ENCODE results near the gene DLGAP4. TPM values are rescaled to one million over a fixed set of nuclear protein-coding genes. Genes with fewer than 3 reads are reported as not detected.
A peak's percentile ranks its signal among the peaks of the same experiment; 100 is the strongest.
"Not testable (repeated sequence)": the region's sequence is repeated elsewhere in the genome, so short reads cannot be mapped to it uniquely, and the experiment has no call there.

Gene DLGAP4
- total RNA-seq, 2 donors from 2014 or later = 30.6 to 38.3 TPM

GRCh38 chr20:36465109-36466080 is 159.3 kb downstream of the DLGAP4 start:
- peak; percentile 51 to 55 for ATAC-seq (replicated peaks in 1 of 2)
- Mint-ChIP-seq H3K4me3 (peak overlapping the region; percentile 67 to 98), H3K36me3 (ENCODE audit: insufficient read depth in 2 of 2) (peaks cover 0 to 6% of the 10 kb centered on the region in 2 donors), H3K27ac (peak overlapping the region; percentile 85), H3K4me1 (ENCODE audit: low read depth) (peaks cover 76% of the 10 kb centered on the region), H3K9me3 (no peaks in the 10 kb centered on the region), H3K27me3 (ENCODE audit: low read depth) (no peaks in the 10 kb centered on the region)
- peak; percentile 56 to 63 for DNase-seq

GRCh38 chr20:36466089-36466488 is 159.9 kb downstream of the DLGAP4 start:
- DNase-seq = peak in 1 of 2 donors; percentile 22
- H3K27ac Mint-ChIP-seq = peak overlapping the region; percentile 85
- H3K36me3 Mint-ChIP-seq (ENCODE audit: insufficient read depth in 2 of 2) = peaks cover 0 to 6% of the 10 kb centered on the region in 2 donors
- H3K9me3 Mint-ChIP-seq = no peaks in the 10 kb centered on the region
- H3K4me3 Mint-ChIP-seq = peak overlapping the region; percentile 67 to 98
- H3K4me1 Mint-ChIP-seq (ENCODE audit: low read depth) = peaks cover 71% of the 10 kb centered on the region
- no peak for ATAC-seq (replicated peaks in 1 of 2)
- no peaks in the 10 kb centered on the region for H3K27me3 Mint-ChIP-seq (ENCODE audit: low read depth)

- H3K4me1 Mint-ChIP-seq (ENCODE audit: low read depth) = peaks cover 75% of the 10 kb centered on the region
- no peaks in the 10 kb centered on the region for H3K9me3 Mint-ChIP-seq
- ATAC-seq (replicated peaks in 1 of 2) = peak in 1 of 2 donors; percentile 25
- DNase-seq = peak; percentile 30 to 54
- peak overlapping the region; percentile 67 to 98 for H3K4me3 Mint-ChIP-seq
- H3K27me3 Mint-ChIP-seq (ENCODE audit: low read depth) = no peaks in the 10 kb centered on the region
- peaks cover 0 to 1% of the 10 kb centered on the region in 2 donors for H3K36me3 Mint-ChIP-seq (ENCODE audit: insufficient read depth in 2 of 2)
- H3K27ac Mint-ChIP-seq = peak overlapping the region; percentile 67
These were observed 161.2 kb downstream of the DLGAP4 start for GRCh38 chr20:36467076-36467999.

GRCh38 chr20:36468149-36469000 is 162.2 kb downstream of the DLGAP4 start:
- Mint-ChIP-seq H3K36me3 (ENCODE audit: insufficient read depth in 2 of 2) (no peaks in the 10 kb centered on the region), H3K4me3 (peak overlapping the region in 1 of 2 donors; percentile 1), H3K4me1 (ENCODE audit: low read depth) (peaks cover 73% of the 10 kb centered on the region), H3K27ac (no peak overlapping the region), H3K9me3 (no peaks in the 10 kb centered on the region), H3K27me3 (ENCODE audit: low read depth) (no peaks in the 10 kb centered on the region)
- DNase-seq (no peak), ATAC-seq (replicated peaks in 1 of 2) (no peak)

GRCh38 chr20:36469973-36470372 is 163.8 kb downstream of the DLGAP4 start:
- no peaks in the 10 kb centered on the region for H3K9me3 Mint-ChIP-seq
- no peaks in the 10 kb centered on the region for H3K36me3 Mint-ChIP-seq (ENCODE audit: insufficient read depth in 2 of 2)
- DNase-seq = no peak
- H3K27ac Mint-ChIP-seq = no peak overlapping the region
- no peak overlapping the region for H3K4me3 Mint-ChIP-seq
- ATAC-seq (replicated peaks in 1 of 2) = no peak
- H3K4me1 Mint-ChIP-seq (ENCODE audit: low read depth) = peaks cover 67% of the 10 kb centered on the region
- no peaks in the 10 kb centered on the region for H3K27me3 Mint-ChIP-seq (ENCODE audit: low read depth)

- Mint-ChIP-seq H3K4me3 (peak overlapping the region; percentile 71 to 84), H3K36me3 (ENCODE audit: insufficient read depth in 2 of 2) (no peaks in the 10 kb centered on the region), H3K27me3 (ENCODE audit: low read depth) (no peaks in the 10 kb centered on the region), H3K4me1 (ENCODE audit: low read depth) (peaks cover 46% of the 10 kb centered on the region), H3K9me3 (no peaks in the 10 kb centered on the region), H3K27ac (peak overlapping the region; percentile 87)
- no peak for DNase-seq
- ATAC-seq (replicated peaks in 1 of 2) = no peak
These were observed 165.9 kb downstream of the DLGAP4 start for GRCh38 chr20:36471885-36472636.

- H3K4me1 Mint-ChIP-seq (ENCODE audit: low read depth) = peaks cover 40% of the 10 kb centered on the region
- H3K9me3 Mint-ChIP-seq = no peaks in the 10 kb centered on the region
These were observed 166.5 kb downstream of the DLGAP4 start for GRCh38 chr20:36472637-36473090.

GRCh38 chr20:36473164-36473563 is 167.0 kb downstream of the DLGAP4 start:
- H3K36me3 Mint-ChIP-seq (ENCODE audit: insufficient read depth in 2 of 2) = no peaks in the 10 kb centered on the region
- ATAC-seq (replicated peaks in 1 of 2) = no peak
- peaks cover 40% of the 10 kb centered on the region for H3K4me1 Mint-ChIP-seq (ENCODE audit: low read depth)
- H3K9me3 Mint-ChIP-seq = no peaks in the 10 kb centered on the region
- DNase-seq = no peak
- no peaks in the 10 kb centered on the region for H3K27me3 Mint-ChIP-seq (ENCODE audit: low read depth)
- H3K4me3 Mint-ChIP-seq = peak overlapping the region in 1 of 2 donors; percentile 42
- H3K27ac Mint-ChIP-seq = peak overlapping the region; percentile 66

More at GRCh38 chr20:36472637-36473090, 166.5 kb downstream of the DLGAP4 start:
- DNase-seq = peak; percentile 32 to 42
- peak overlapping the region; percentile 71 to 84 for H3K4me3 Mint-ChIP-seq
- ATAC-seq (replicated peaks in 1 of 2) = peak; percentile 90 to 93
- H3K27me3 Mint-ChIP-seq (ENCODE audit: low read depth) = no peaks in the 10 kb centered on the region
- H3K27ac Mint-ChIP-seq = peak overlapping the region; percentile 86
- no peaks in the 10 kb centered on the region for H3K36me3 Mint-ChIP-seq (ENCODE audit: insufficient read depth in 2 of 2)

- H3K4me3 Mint-ChIP-seq = no peak overlapping the region
- no peak for ATAC-seq (replicated peaks in 1 of 2)
- H3K9me3 Mint-ChIP-seq = no peaks in the 10 kb centered on the region
- no peak overlapping the region for H3K27ac Mint-ChIP-seq
- no peak for DNase-seq
- no peaks in the 10 kb centered on the region for H3K36me3 Mint-ChIP-seq (ENCODE audit: insufficient read depth in 2 of 2)
- H3K4me1 Mint-ChIP-seq (ENCODE audit: low read depth) = peaks cover 46% of the 10 kb centered on the region
- no peaks in the 10 kb centered on the region for H3K27me3 Mint-ChIP-seq (ENCODE audit: low read depth)
These were observed 168.4 kb downstream of the DLGAP4 start for GRCh38 chr20:36474563-36474962.

- H3K9me3 Mint-ChIP-seq; ATAC-seq (replicated peaks in 1 of 2); H3K27me3 Mint-ChIP-seq (ENCODE audit: low read depth); H3K36me3 Mint-ChIP-seq (ENCODE audit: insufficient read depth in 2 of 2); DNase-seq; H3K27ac Mint-ChIP-seq; H3K4me3 Mint-ChIP-seq: not testable (repeated sequence)
- peaks cover 45% of the 10 kb centered on the region for H3K4me1 Mint-ChIP-seq (ENCODE audit: low read depth)
These were observed 168.9 kb downstream of the DLGAP4 start for GRCh38 chr20:36475054-36475453.

GRCh38 chr20:36477475-36477874 is 171.3 kb downstream of the DLGAP4 start:
- no peak for ATAC-seq (replicated peaks in 1 of 2)
- H3K27me3 Mint-ChIP-seq (ENCODE audit: low read depth) = no peaks in the 10 kb centered on the region
- no peak overlapping the region for H3K4me3 Mint-ChIP-seq
- H3K9me3 Mint-ChIP-seq = no peaks in the 10 kb centered on the region
- peaks cover 40% of the 10 kb centered on the region for H3K4me1 Mint-ChIP-seq (ENCODE audit: low read depth)
- no peak for DNase-seq
- H3K27ac Mint-ChIP-seq = no peak overlapping the region
- no peaks in the 10 kb centered on the region for H3K36me3 Mint-ChIP-seq (ENCODE audit: insufficient read depth in 2 of 2)

Measured in activated T-cell treated with anti-CD3 and anti-CD28 coated beads, Interleukin-2, amount 50 U/mL, for 72 hours (primary cell).